Body of pancreas (tissue), 4 donors: ENCODE data around the gene AMZ2.

ENCODE experiments used
- POLR2A ChIP-seq, 3 donors: fragments of 450-650 bp; IDR thresholded peaks; one replicate each; pipeline ENCODE4 v1.6.1; 2016; ENCODE audit warnings: antibody characterized with exemption in 3 of 3, mild to moderate bottlenecking in 2 of 3
- TF ChIP-seq, protein P1 (sequence below), 7 experiments: fragments of 450-650 bp in 4 of 7; fragments of 200-600 bp in 3 of 7; sonication (generic) in 3 of 7; IDR thresholded peaks; one replicate each; pipeline ENCODE4 v1.5.1; 2016 to 2019; ENCODE audit warnings: antibody characterized with exemption in 7 of 7

DNA sequence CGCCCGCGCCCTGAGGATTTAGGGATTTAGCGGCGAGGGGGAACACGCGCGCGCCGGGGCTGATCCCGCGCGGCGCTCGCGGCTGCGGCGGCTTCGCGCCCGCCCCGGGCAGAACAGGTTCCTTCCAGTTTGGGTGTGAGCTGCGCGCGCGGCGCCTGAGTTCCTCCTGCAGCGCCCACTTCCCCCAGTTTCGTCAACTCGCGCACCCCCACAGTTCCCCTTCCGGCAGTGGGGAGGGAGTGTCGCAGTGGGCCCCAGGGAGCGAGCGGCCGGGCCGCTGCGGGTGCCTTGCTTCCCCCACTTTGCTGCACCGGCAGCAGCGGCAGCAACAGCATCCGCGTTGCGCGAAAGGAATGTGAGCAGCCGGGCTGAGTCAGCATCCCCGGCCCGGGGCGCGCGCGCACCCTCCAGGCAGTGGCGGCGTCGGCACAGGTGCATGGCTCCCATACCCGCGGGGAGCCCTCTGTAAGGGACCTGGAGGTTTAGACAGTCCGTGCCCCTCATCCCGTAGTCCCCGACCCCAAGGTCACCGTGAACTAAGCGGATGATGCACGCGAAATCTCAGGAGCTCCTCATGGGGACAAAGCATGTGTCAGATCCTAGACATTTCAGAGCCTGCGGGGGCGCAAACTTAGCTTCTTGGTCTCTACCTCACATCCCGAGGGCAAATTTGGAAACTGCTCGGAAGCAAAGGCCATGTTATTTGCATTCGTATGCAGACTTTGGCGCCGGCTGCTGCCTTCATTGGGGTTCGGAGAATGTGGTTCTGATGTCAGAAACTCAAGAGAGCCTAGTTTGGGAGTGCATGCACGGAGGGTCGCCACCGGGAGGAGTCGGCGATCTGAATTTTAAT lies 44.2 kb downstream of the AMZ2 start:
- TF ChIP-seq, protein P1, sequence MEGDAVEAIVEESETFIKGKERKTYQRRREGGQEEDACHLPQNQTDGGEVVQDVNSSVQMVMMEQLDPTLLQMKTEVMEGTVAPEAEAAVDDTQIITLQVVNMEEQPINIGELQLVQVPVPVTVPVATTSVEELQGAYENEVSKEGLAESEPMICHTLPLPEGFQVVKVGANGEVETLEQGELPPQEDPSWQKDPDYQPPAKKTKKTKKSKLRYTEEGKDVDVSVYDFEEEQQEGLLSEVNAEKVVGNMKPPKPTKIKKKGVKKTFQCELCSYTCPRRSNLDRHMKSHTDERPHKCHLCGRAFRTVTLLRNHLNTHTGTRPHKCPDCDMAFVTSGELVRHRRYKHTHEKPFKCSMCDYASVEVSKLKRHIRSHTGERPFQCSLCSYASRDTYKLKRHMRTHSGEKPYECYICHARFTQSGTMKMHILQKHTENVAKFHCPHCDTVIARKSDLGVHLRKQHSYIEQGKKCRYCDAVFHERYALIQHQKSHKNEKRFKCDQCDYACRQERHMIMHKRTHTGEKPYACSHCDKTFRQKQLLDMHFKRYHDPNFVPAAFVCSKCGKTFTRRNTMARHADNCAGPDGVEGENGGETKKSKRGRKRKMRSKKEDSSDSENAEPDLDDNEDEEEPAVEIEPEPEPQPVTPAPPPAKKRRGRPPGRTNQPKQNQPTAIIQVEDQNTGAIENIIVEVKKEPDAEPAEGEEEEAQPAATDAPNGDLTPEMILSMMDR (IDR thresholded peaks at IDR 0.05): no peak
- TF ChIP-seq POLR2A (IDR thresholded peaks at IDR 0.05): peak in 2 of 3 donors; percentile 42 to 69
